K562 (cell line): Measurements from ENCODE around the gene WDR64.

Source experiments
- ETV6 ChIP-seq, 3 experiments: fragments of 150-350 bp in 1 of 3; sonication (generic) in 1 of 3; formaldehyde crosslinking in 1 of 3; IDR thresholded peaks; 2 replicates each; pipeline versions ENCODE4 v1.6.1 to v1.8.0; 2014 to 2022; ENCODE audit warnings: borderline replicate concordance in 2 of 3, low read depth in 2 of 3, antibody characterized with exemption in 1 of 3, low read length in 1 of 3, mild to moderate bottlenecking in 1 of 3, missing genetic modification reagents in 1 of 3
- KAT2B ChIP-seq: IDR thresholded peaks from one replicate; pipeline ENCODE4 v1.6.1; 2012; ENCODE audit warnings: low read depth, mild to moderate bottlenecking, control low read depth, inconsistent platforms, low read length, moderate library complexity
- KAT8 ChIP-seq: fragments of 450-650 bp; IDR thresholded peaks from 2 replicates; pipeline ENCODE4 v1.6.1; 2016; ENCODE audit warnings: low read depth, mild to moderate bottlenecking
- POLR2A ChIP-seq: fragments of 450-650 bp; conservative IDR thresholded peaks from 2 replicates; pipeline ENCODE4 v1.6.1; 2016
- SMAD3 ChIP-seq: fragments of 450-650 bp; formaldehyde crosslinking; conservative IDR thresholded peaks from 2 replicates; pipeline ENCODE4 v1.4.0; 2020; ENCODE audit warnings: mild to moderate bottlenecking
- SP1 ChIP-seq: sonication (generic); formaldehyde crosslinking; IDR thresholded peaks from 2 replicates; pipeline ENCODE4 v1.8.1; 2022; ENCODE audit warnings: mild to moderate bottlenecking, missing genetic modification reagents
- TF ChIP-seq, protein P1 (sequence below): fragments of 250-450 bp; sonication (Bioruptor Pico); IDR thresholded peaks from 2 replicates; pipeline ENCODE4 v1.9.0; 2021; ENCODE audit warnings: mild to moderate bottlenecking, inconsistent platforms
- TF ChIP-seq, protein P2 (sequence below): sonication (generic); formaldehyde crosslinking; IDR thresholded peaks from 2 replicates; pipeline ENCODE4 v1.8.1; 2022; ENCODE audit warnings: missing genetic modification reagents
- TF ChIP-seq, protein P3 (sequence below), 3 experiments: IDR thresholded peaks in 2 of 3; conservative IDR thresholded peaks in 1 of 3; 2 replicates each; pipeline ENCODE4 v1.5.1; 2011 to 2012; ENCODE audit warnings: low read length in 3 of 3, mild to moderate bottlenecking in 3 of 3, control low read depth in 2 of 3, improper control_type of control experiment in 1 of 3, inconsistent platforms in 1 of 3, low read depth in 1 of 3, mixed read lengths in 1 of 3, moderate library complexity in 1 of 3; ENCODE audit not compliant: insufficient read depth in 2 of 3
- TF ChIP-seq, protein P4 (sequence below): sonication (generic); formaldehyde crosslinking; IDR thresholded peaks from 2 replicates; pipeline ENCODE4 v1.8.1; 2022; ENCODE audit warnings: missing genetic modification reagents

DNA sequence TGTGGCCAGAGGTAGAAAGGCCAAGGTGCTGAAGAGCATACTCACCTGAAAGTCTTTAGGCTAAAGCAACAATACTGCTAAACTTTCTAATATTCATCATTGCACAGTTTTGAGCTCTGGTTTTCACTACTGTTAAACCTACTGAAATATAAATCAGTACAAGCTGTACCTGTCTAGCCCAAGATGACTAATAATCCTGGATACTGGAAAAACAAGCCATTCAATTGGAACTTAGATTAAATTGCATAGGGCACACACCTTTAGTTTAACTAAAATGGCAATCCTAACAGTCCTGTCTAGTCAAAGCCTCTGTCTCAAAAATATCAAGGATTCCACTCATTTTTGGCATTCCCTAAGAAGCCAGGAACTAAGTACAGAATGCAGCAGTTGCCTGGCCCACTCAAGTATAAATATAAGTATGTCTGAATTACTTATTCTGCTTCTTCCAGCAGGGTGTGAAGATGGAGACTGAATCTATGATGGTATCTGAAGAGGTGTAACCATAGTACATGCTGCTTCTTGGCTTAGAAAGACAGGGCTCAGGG lies 15.0 kb upstream of the WDR64 start:
- TF ChIP-seq KAT8 = no peak
- TF ChIP-seq, protein P1, sequence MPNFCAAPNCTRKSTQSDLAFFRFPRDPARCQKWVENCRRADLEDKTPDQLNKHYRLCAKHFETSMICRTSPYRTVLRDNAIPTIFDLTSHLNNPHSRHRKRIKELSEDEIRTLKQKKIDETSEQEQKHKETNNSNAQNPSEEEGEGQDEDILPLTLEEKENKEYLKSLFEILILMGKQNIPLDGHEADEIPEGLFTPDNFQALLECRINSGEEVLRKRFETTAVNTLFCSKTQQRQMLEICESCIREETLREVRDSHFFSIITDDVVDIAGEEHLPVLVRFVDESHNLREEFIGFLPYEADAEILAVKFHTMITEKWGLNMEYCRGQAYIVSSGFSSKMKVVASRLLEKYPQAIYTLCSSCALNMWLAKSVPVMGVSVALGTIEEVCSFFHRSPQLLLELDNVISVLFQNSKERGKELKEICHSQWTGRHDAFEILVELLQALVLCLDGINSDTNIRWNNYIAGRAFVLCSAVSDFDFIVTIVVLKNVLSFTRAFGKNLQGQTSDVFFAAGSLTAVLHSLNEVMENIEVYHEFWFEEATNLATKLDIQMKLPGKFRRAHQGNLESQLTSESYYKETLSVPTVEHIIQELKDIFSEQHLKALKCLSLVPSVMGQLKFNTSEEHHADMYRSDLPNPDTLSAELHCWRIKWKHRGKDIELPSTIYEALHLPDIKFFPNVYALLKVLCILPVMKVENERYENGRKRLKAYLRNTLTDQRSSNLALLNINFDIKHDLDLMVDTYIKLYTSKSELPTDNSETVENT (CRISPR knock-in tag) = no peak
- TF ChIP-seq POLR2A = no peak
- TF ChIP-seq, protein P2, sequence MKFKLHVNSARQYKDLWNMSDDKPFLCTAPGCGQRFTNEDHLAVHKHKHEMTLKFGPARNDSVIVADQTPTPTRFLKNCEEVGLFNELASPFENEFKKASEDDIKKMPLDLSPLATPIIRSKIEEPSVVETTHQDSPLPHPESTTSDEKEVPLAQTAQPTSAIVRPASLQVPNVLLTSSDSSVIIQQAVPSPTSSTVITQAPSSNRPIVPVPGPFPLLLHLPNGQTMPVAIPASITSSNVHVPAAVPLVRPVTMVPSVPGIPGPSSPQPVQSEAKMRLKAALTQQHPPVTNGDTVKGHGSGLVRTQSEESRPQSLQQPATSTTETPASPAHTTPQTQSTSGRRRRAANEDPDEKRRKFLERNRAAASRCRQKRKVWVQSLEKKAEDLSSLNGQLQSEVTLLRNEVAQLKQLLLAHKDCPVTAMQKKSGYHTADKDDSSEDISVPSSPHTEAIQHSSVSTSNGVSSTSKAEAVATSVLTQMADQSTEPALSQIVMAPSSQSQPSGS (CRISPR knock-in tag) = no peak
- no peak for TF ChIP-seq SMAD3 (CRISPR knock-in tag)
- no peak for TF ChIP-seq ETV6 (IDR thresholded peaks at IDR 0.05; ENCODE audit: borderline replicate concordance in 1 of 2, low read depth in 2 of 2, low read length in 1 of 2)
- TF ChIP-seq ETV6 (CRISPR knock-in tag; IDR thresholded peaks at IDR 0.05; ENCODE audit: borderline replicate concordance) = no peak
- TF ChIP-seq SP1 = no peak
- TF ChIP-seq KAT2B = no peak
- TF ChIP-seq, protein P3, sequence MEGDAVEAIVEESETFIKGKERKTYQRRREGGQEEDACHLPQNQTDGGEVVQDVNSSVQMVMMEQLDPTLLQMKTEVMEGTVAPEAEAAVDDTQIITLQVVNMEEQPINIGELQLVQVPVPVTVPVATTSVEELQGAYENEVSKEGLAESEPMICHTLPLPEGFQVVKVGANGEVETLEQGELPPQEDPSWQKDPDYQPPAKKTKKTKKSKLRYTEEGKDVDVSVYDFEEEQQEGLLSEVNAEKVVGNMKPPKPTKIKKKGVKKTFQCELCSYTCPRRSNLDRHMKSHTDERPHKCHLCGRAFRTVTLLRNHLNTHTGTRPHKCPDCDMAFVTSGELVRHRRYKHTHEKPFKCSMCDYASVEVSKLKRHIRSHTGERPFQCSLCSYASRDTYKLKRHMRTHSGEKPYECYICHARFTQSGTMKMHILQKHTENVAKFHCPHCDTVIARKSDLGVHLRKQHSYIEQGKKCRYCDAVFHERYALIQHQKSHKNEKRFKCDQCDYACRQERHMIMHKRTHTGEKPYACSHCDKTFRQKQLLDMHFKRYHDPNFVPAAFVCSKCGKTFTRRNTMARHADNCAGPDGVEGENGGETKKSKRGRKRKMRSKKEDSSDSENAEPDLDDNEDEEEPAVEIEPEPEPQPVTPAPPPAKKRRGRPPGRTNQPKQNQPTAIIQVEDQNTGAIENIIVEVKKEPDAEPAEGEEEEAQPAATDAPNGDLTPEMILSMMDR (IDR thresholded peaks at IDR 0.05 in 2 of 3, conservative IDR thresholded peaks at IDR 0.05 in 1 of 3; ENCODE audit: insufficient read depth in 2 of 3, low read depth in 1 of 3, low read length in 3 of 3) = no peak
- TF ChIP-seq, protein P4, sequence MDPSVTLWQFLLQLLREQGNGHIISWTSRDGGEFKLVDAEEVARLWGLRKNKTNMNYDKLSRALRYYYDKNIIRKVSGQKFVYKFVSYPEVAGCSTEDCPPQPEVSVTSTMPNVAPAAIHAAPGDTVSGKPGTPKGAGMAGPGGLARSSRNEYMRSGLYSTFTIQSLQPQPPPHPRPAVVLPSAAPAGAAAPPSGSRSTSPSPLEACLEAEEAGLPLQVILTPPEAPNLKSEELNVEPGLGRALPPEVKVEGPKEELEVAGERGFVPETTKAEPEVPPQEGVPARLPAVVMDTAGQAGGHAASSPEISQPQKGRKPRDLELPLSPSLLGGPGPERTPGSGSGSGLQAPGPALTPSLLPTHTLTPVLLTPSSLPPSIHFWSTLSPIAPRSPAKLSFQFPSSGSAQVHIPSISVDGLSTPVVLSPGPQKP (CRISPR knock-in tag) = no peak
